K562 (cell line): ENCODE measurements around the gene TM4SF4. TPM values are rescaled to one million over a fixed set of nuclear protein-coding genes. Genes with fewer than 3 reads are reported as not detected.

Experiments used
- ATAC-seq: fragments of 200-7000 bp; cut with Tn5 transposase; 3 replicates; pipeline ENCODE4 v1.9.1; 2020; ENCODE audit warnings: moderate library complexity
- BruUV-seq: library from RNA; stranded (reverse); fragments of 400-500 nt; replicated peaks from 2 replicates; lab custom pipeline; 2021; lab: Mats Ljungman, UMichigan
- CTCF ChIA-PET: fragments of 300-600 bp; formaldehyde crosslinking; extraction: SDS; loops from one replicate; lab custom pipeline; 2021; ENCODE audit warnings: low intra/inter-chr PET ratio; lab: Yijun Ruan, JAX
- POLR2A ChIA-PET: fragments of 300-600, 350-650 bp; sonication (Branson Sonifier 250); formaldehyde crosslinking; extraction: SDS; loops from one replicate; lab custom pipeline; 2021; ENCODE audit warnings: antibody characterized with exemption, inconsistent platforms; lab: Yijun Ruan, JAX
- DNase-seq, 4 experiments: peaks; one replicate each; pipeline versions ENCODE4 v3.0.0 to v3.0.0-alpha.2; 2011 to 2018; ENCODE audit warnings: low spot score in 3 of 4, mixed read lengths in 3 of 4; ENCODE audit errors: extremely low read depth in 1 of 4
- FAIRE-seq: peaks from 2 replicates; lab custom pipeline; 2011; peaks lifted over from hg19 to GRCh38; lab: Jason Lieb, UNC
- H2AFZ ChIP-seq: 2 replicates; pipeline ENCODE4 v1.6.0; 2011; ENCODE audit warnings: low read depth, low read length, control low read depth, inconsistent platforms
- H3K27ac ChIP-seq: fragments of 200-600 bp; 3 replicates; pipeline ENCODE4 v1.8.0; 2011; ENCODE audit warnings: low read depth, mild to moderate bottlenecking, control low read depth, inconsistent platforms, low read length, moderate library complexity, mixed read lengths; ENCODE audit errors: extremely low read depth
- H3K27me3 ChIP-seq, 2 experiments: fragments of 300-600 bp in 1 of 2; 2 replicates in 1 of 2; 3 replicates in 1 of 2; pipeline versions ENCODE4 v1.6.0 to v1.8.0; 2011; ENCODE audit warnings: inconsistent platforms in 2 of 2, low read length in 2 of 2, mild to moderate bottlenecking in 1 of 2, mixed read lengths in 1 of 2, moderate library complexity in 1 of 2; ENCODE audit not compliant: control insufficient read depth in 2 of 2, insufficient read depth in 2 of 2
- H3K36me3 ChIP-seq: fragments of 300-600 bp; 3 replicates; pipeline ENCODE4 v1.8.0; 2011; ENCODE audit warnings: mild to moderate bottlenecking, low read length, inconsistent platforms; ENCODE audit not compliant: control insufficient read depth, insufficient read depth
- H3K4me1 ChIP-seq, 2 experiments: fragments of 200-600 bp in 1 of 2; replicated peaks in 1 of 2; 2 replicates in 1 of 2; 3 replicates in 1 of 2; pipeline versions ENCODE4 v1.5.1 to v1.8.0; 2011; ENCODE audit warnings: inconsistent platforms in 2 of 2, low read length in 2 of 2, mild to moderate bottlenecking in 1 of 2, mixed read lengths in 1 of 2, moderate library complexity in 1 of 2; ENCODE audit not compliant: control insufficient read depth in 2 of 2, insufficient read depth in 2 of 2
- H3K4me2 ChIP-seq: 2 replicates; pipeline ENCODE4 v1.6.1; 2011; ENCODE audit warnings: low read length, control low read depth, inconsistent platforms, mixed read lengths; ENCODE audit not compliant: insufficient read depth
- H3K4me3 ChIP-seq: fragments of 200-600 bp; sonication (generic), shearing (Covaris generic); 2 replicates; pipeline ENCODE4 v1.5.1; 2016; ENCODE audit warnings: control low read depth, inconsistent platforms
- H3K79me2 ChIP-seq: fragments of 200-600 bp; 3 replicates; pipeline ENCODE4 v1.8.0; 2011; ENCODE audit warnings: low read length, inconsistent platforms; ENCODE audit not compliant: control insufficient read depth, insufficient read depth
- H3K9ac ChIP-seq, 2 experiments: 2 replicates each; pipeline versions ENCODE4 v1.6.0 to v1.6.1; 2011; ENCODE audit warnings: low read depth in 2 of 2, low read length in 2 of 2, control low read depth in 1 of 2, inconsistent platforms in 1 of 2, mild to moderate bottlenecking in 1 of 2, mixed read lengths in 1 of 2; ENCODE audit not compliant: insufficient read depth in 1 of 2
- H3K9me1 ChIP-seq: one replicate; pipeline ENCODE4 v1.6.0; 2011; ENCODE audit warnings: inconsistent platforms, mild to moderate bottlenecking, low read length, moderate library complexity; ENCODE audit not compliant: control insufficient read depth, insufficient read depth
- H3K9me3 ChIP-seq: replicated peaks from 2 replicates; pipeline ENCODE4 v1.5.1; 2011; ENCODE audit warnings: low read depth, low read length, inconsistent platforms; ENCODE audit not compliant: control insufficient read depth, insufficient read depth
- H4K20me1 ChIP-seq: replicated peaks from 2 replicates; pipeline ENCODE4 v1.6.1; 2011; ENCODE audit warnings: low read length, inconsistent platforms, mixed read lengths; ENCODE audit not compliant: control insufficient read depth, insufficient read depth
- FOXM1 ChIP-seq, 2 experiments: fragments of 450-650 bp in 1 of 2; sonication (generic) in 1 of 2; formaldehyde crosslinking in 1 of 2; IDR thresholded peaks; 2 replicates each; pipeline versions ENCODE4 v1.6.1 to v1.9.0; 2017 to 2022; ENCODE audit warnings: low read depth in 2 of 2, mild to moderate bottlenecking in 2 of 2, missing genetic modification reagents in 1 of 2, moderate library complexity in 1 of 2
- NCOA2 ChIP-seq, 2 experiments: fragments of 450-650 bp; IDR thresholded peaks; 2 replicates each; pipeline ENCODE4 v1.6.1; 2018; ENCODE audit warnings: mild to moderate bottlenecking in 2 of 2, moderate library complexity in 1 of 2; ENCODE audit not compliant: partially characterized antibody in 2 of 2
- SIX5 ChIP-seq, 2 experiments: IDR thresholded peaks; 2 replicates each; pipeline ENCODE4 v1.6.1; 2011; ENCODE audit warnings: low read length in 2 of 2, borderline replicate concordance in 1 of 2, low read depth in 1 of 2, mild to moderate bottlenecking in 1 of 2, moderate library complexity in 1 of 2; ENCODE audit not compliant: insufficient read depth in 1 of 2
- SNIP1 ChIP-seq: fragments of 450-650 bp; IDR thresholded peaks from 2 replicates; pipeline ENCODE4 v1.7.1; 2017; ENCODE audit warnings: low read depth, mild to moderate bottlenecking
- TAF9B ChIP-seq: fragments of 450-650 bp; IDR thresholded peaks from 2 replicates; pipeline ENCODE4 v1.6.1; 2018; ENCODE audit warnings: mild to moderate bottlenecking; ENCODE audit not compliant: partially characterized antibody
- ZBTB8A ChIP-seq: fragments of 450-650 bp; IDR thresholded peaks from 2 replicates; pipeline ENCODE4 v1.6.1; 2018; ENCODE audit warnings: mild to moderate bottlenecking, moderate library complexity; ENCODE audit not compliant: partially characterized antibody
- ZNF316 ChIP-seq: fragments of 450-650 bp; IDR thresholded peaks from 2 replicates; pipeline ENCODE4 v1.6.1; 2016
- WGBS: fragments of 100-300 bp; shearing (Covaris generic); methylation state at CpG from one replicate; pipeline ENCODE4 v1.1.6; 2016; ENCODE audit warnings: low coverage, mixed read lengths; ENCODE audit not compliant: insufficient coverage; ENCODE audit errors: missing lambda C conversion rate; 5-methylcytosine and 5-hydroxymethylcytosine counted together
- in situ Hi-C: fragments of 300-500 bp; cut with MboI; formaldehyde crosslinking; loops from 4 replicates; pipeline ENCODE4 v1.15.0; 2018; ENCODE audit warnings: inconsistent platforms, mixed read lengths
- intact Hi-C: fragments of 100-400 bp; cut with micrococcal nuclease; formaldehyde crosslinking; loops from 2 replicates; pipeline ENCODE4 v1.14.2; 2022
- polyA plus RNA-seq, 8 experiments: library from polyadenylated mRNA; depleted of rRNA in 4 of 8; stranded (reverse) in 5 of 8; unstranded in 3 of 8; fragments of >200 nt; fragmentation: Nextera tagmentation in 2 of 8; fragmentation: Illumina TruSeq in 1 of 8; extraction: Ambion mirVana in 2 of 8; extraction: Trizol in 1 of 8; gene quantifications; 2 replicates each; pipeline versions ENCODE4 v1.2.1 to v1.2.3, GENCODE V29; 2011 to 2014; ENCODE audit warnings: inconsistent platforms in 1 of 8, missing spikeins in 1 of 8
- total RNA-seq, 7 experiments: library from RNA; depleted of rRNA in 6 of 7; stranded (reverse); fragments of >200 nt in 6 of 7; fragmentation: Illumina TruSeq in 2 of 7; extraction: Trizol in 2 of 7; gene quantifications; 2 replicates each; pipeline versions ENCODE4 v1.2.1 to v1.2.3, GENCODE V29; 2011 to 2021; ENCODE audit warnings: low replicate concordance in 1 of 7
- TF ChIP-seq, protein P1 (sequence below): sonication (generic); formaldehyde crosslinking; IDR thresholded peaks from 2 replicates; pipeline ENCODE4 v1.4.0; 2020; ENCODE audit warnings: mild to moderate bottlenecking, missing genetic modification reagents

TM4SF4 gene
- total and polyA plus RNA-seq, 9 of the 15 experiments (the other 6 are each of a cell fraction or from before 2014, with no cell fraction given) = 0.31 TPM; not detected in 8

DNA sequence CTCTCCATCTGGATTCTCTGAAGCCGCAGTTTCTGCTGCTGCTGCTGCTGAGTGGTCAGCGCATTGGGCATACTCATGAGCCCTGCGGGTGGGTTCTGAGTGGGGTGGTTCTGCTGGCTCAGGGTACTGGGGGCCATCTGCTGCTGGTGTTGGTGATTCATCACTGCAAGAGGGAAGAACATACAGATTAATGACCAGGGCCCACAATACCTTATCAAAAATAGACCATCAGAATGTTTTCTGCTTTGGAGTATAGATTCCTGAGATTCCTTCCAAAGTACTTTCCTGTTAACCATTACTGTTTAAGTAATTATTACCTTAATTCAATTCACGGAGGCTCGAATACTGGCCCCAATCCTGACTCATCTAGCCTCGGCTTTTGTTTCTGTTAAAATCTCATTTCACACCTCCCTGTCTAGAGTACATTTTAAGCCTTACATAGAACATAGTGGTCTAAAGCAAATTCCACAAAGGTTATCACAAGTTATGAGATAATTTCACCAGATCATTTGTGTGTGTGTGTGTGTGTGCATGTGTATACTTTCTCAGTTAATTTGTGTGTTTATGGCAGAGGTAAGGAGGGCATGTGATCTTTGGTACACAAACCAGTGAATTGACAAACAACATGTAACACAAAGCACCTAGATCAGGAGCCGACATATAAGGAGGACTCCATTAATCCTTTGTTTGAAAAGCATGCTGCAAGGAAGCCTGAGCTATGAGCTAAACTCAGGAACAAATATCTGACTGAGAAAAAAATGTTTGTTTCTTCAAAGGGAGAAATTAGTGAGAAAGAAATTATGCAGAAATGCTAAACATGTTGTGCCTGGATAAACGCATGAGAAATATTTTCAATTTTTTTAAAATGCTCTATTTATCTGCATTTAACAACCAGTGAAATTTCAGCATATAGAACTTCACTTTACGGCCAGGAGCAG lies 68.1 kb downstream of the TM4SF4 start:
- H2AFZ ChIP-seq = no peak overlapping the region
- WGBS = 5% methylated on average over 9 of the region's 9 CpGs
- H3K9me1 ChIP-seq = no peaks in the 10 kb centered on the region
- no TSS peak for BruUV-seq
- no peaks in the 10 kb centered on the region for H3K4me1 ChIP-seq
- TF ChIP-seq ZBTB8A (no peak), TAF9B (no peak), NCOA2 (IDR thresholded peaks at IDR 0.05; ENCODE audit: partially characterized antibody in 2 of 2) (no peak), FOXM1 (IDR thresholded peaks at IDR 0.05; ENCODE audit: low read depth) (no peak), FOXM1 (CRISPR knock-in tag; IDR thresholded peaks at IDR 0.05; ENCODE audit: low read depth) (no peak), SIX5 (IDR thresholded peaks at IDR 0.05; ENCODE audit: borderline replicate concordance in 1 of 2, insufficient read depth in 1 of 2, low read depth in 1 of 2, low read length in 2 of 2) (no peak), SNIP1 (no peak), ZNF316 (no peak)
- TF ChIP-seq, protein P1, sequence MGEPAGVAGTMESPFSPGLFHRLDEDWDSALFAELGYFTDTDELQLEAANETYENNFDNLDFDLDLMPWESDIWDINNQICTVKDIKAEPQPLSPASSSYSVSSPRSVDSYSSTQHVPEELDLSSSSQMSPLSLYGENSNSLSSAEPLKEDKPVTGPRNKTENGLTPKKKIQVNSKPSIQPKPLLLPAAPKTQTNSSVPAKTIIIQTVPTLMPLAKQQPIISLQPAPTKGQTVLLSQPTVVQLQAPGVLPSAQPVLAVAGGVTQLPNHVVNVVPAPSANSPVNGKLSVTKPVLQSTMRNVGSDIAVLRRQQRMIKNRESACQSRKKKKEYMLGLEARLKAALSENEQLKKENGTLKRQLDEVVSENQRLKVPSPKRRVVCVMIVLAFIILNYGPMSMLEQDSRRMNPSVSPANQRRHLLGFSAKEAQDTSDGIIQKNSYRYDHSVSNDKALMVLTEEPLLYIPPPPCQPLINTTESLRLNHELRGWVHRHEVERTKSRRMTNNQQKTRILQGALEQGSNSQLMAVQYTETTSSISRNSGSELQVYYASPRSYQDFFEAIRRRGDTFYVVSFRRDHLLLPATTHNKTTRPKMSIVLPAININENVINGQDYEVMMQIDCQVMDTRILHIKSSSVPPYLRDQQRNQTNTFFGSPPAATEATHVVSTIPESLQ (CRISPR knock-in tag) = no peak
- CTCF ChIA-PET = no interaction called here
- no peak overlapping the region for H3K27ac ChIP-seq
- in situ Hi-C loops = no loop called here
- FAIRE-seq (no peak), ATAC-seq (no peak), DNase-seq (no peak)
- POLR2A ChIA-PET = interaction anchor here (0.8 kb wide), 1 partner anchor 24 kb away, joined by 3 read pairs; no protein-coding TSS in a partner anchor
- H3K79me2 ChIP-seq = no peaks in the 10 kb centered on the region
- no peaks in the 10 kb centered on the region for H3K36me3 ChIP-seq
- H3K4me2 ChIP-seq = no peak overlapping the region
- intact Hi-C loops = no loop called here
- H4K20me1 ChIP-seq = no peaks in the 10 kb centered on the region
- no peak overlapping the region for H3K4me3 ChIP-seq
- peaks cover 10 to 18% of the 10 kb centered on the region in 2 experiments; a peak in 4 of 5 replicates for H3K27me3 ChIP-seq
- no peak overlapping the region; a peak in 1 of 4 replicates for H3K9ac ChIP-seq
- H3K9me3 ChIP-seq = no peaks in the 10 kb centered on the region
